Renal cortical epithelial cell (primary cell): ENCODE measurements around the gene MYADML2. TPM values are rescaled to one million over a fixed set of nuclear protein-coding genes. Genes with fewer than 3 reads are reported as not detected.
A peak's percentile ranks its signal among the peaks of the same experiment; 100 is the strongest.

ENCODE experiments used
- DNase-seq: peaks from one replicate; pipeline ENCODE4 v3.0.0-alpha.2; 2011; ENCODE audit warnings: low read depth
- total RNA-seq: library from RNA; depleted of rRNA; stranded (reverse); fragments of >200 nt; gene quantifications from 2 replicates; pipeline ENCODE4 v1.2.3, GENCODE V29; 2014

MYADML2 gene
- total RNA-seq, 1 donor from 2014 or later, result not detected

- DNase-seq, result no peak
Observed at GRCh38 chr17:81940538-81941483, 6.2 kb downstream of the MYADML2 start.

DNA sequence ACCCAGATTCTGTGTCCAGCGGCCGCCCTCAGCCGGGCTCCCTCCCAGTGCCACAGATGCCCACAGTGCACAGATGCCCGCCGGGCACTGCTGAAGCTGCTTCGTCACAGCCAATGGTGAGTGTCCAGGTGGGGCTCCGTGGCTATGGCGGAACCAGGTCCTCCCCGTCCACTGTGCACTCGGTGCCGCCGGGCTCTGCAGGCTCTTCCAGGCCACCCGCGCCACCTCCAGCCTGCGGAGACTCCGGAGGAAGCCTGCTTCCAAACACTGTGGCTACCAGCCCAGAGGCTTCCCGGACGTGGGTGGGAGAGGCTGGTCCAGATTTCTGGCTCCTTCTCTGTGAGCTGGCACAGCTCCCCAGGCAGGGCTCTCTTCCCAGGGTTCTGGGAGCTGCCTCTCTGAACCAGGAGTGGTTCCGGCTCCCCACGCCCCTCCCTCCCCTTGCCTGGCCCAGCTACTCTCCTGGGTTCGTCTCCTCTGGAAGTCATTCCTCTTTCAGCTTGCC lies 7.1 kb downstream of the MYADML2 start:
- DNase-seq, result no peak

DNA sequence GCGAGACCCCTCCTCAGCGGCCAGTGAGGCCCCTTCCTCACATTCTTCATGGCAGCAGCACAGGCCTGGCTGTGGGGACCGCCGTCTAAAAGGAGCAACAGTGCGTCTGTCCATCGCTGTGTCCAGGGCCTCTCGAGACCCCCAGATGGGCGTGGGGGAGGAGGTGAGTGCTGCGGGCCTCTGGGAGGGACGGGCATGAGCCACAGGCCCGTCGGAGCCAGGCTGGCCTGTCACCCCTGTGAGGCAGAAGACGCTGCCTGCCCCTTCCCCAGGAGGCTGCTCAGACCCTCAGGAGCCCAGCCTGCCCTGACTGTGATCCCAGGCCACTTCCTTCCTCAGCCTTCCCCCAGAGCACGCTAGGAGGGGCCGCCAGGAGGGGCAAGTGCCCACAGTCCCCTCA lies 7.8 kb downstream of the MYADML2 start:
- DNase-seq, result no peak

GRCh38 chr17:81935709-81936084 lies 11.3 kb downstream of the MYADML2 start:
- DNase-seq, result no peak

DNA sequence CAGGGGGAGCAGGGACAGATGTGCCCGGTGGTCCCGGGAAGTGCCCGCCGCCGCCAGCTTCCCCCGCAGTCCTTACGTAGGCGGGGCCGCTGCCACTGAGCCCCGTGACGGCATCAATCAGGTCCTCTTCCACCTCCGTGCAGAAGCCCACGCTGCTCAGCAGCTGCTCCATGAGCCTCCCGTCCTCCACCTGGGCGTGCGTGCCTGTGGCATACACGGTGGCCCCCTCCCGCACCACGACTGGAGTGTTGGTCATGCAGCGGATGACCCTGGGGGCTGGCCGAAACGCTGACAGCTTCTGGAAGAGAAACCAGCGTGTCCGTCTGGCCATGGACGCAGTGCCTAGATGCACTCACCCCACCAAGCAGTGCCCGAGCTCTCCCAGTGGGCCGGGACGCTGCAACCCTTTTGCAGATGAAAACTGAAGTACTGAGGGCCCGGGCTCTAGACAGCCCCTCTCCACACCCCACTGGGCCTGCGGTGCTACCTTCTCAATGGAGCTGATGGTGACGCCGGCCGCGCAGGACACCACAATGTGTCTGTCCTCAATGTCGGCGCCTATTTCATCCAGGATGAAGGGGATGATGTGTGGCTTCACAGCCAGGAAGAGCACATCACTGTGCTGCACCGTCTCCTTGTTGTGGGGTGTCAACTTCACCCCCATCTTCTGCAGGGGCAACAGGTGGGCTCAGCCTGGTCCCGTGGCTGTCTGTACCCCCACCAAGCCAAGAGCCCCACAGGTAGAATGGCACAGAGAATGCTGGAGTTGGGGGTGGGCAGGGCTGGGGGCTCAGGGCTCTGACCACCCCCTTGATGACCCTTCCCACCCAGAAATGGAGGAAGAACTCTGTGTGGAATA lies 12.0 kb downstream of the MYADML2 start:
- DNase-seq, result no peak

DNA sequence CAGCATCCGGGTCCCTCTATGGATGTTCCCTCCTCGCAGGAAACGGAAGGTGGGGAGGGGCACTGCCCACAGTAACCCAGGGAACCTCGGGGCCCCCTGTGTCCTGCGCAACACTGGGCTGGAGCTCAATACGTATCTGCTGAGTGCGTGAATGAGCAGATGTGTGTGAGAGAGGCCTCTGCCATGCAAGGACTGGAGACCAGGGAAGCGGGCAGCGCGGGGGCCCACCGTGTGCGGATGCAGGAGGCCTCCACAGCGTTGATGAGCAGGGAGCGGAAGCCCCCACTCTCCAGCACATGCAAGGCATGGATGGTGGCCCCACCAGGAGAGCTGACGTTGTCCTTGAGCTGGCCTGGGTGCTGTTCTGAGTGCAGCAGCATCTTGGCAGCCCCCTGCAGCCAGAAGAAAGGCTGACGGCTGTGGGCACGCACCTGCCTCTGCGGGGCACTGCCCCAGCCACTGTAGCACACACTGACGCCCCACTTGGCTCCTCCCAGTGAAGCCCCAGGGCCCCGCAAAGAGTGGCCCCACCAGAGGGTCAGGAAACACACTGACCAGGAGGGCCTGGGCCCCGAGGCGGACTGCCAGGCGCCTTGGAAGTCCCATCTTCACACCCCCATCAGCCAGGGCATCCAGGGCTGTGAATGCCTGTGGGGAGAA lies 12.8 kb downstream of the MYADML2 start:
- DNase-seq, result no peak

DNA sequence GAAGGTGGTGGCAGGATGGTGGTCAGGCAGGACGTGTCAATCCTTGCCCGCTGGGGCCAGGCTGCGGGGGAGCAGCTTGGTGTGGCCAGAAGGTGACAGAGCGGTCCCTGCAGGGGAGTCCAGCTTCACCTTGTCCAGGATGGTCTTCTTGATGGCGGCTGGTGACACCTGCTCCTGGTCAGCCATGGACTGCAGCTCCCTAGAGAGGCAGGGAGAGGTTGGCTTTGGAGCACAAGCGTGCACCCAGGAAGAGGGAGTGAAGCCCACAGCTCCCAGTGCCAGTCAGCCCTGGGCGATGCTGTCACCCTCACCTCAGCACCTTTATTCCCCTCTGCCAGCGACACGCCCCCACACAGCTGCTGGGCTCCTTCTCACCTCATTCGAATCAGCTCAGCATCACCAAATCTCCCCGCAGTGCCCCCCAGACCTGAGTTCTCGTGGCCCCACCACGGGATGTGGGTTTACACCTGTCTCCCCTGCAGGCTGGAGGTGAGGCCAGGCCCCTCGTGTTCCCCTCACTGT lies 13.8 kb downstream of the MYADML2 start:
- DNase-seq, result no peak

DNA sequence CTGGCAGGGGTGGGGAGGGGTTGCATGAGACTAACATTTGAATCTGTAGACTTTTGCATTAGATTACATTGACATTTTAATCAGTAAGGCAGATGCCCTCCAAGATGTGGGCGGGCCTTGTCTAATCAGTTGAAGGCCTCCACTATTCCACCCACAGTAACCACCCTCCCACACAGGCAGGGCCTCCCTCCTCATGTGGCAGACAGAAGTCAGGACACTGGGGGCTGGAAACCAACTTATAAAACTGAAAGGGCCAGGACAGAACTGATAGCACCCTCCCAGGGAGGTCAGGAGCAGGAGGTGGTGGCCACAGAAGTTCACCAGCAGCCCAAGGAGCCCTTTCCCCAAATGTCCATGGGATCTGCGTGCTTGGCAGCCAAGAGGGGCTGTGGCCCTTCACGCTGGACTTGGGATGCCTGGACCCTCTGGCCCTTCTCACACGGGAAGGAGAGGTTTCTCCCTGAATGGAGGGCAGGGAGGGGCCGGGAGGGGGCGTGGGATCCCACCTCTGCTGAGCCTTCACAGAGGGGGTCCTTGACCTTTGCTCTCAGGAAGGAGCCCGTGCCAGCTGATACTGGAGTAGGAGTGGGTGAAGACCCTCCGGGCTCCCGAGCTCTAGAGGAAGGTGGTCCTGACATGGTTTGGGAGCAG lies 14.6 kb downstream of the MYADML2 start:
- DNase-seq, result no peak

- DNase-seq, result no peak
Observed at GRCh38 chr17:81931557-81932332, 15.3 kb downstream of the MYADML2 start.

DNA sequence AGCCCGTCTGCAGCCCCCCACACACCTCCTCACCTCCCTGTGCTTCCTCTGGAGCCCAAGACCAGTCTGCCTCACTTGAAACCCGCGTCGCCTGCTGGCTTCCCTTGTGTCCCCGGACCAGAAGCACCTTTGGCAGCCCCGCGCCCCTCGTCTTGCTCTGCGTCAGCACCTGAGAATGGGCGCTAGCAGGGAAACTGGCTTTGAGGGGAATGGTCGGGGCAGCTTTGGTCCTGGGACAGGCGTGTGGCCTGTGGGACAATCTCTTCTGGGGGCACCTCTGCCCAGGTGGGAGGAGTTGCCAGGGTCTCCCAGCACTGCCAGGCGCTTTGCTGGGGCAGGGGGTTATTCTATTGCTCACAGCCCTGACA lies 15.9 kb downstream of the MYADML2 start:
- DNase-seq, result no peak

DNA sequence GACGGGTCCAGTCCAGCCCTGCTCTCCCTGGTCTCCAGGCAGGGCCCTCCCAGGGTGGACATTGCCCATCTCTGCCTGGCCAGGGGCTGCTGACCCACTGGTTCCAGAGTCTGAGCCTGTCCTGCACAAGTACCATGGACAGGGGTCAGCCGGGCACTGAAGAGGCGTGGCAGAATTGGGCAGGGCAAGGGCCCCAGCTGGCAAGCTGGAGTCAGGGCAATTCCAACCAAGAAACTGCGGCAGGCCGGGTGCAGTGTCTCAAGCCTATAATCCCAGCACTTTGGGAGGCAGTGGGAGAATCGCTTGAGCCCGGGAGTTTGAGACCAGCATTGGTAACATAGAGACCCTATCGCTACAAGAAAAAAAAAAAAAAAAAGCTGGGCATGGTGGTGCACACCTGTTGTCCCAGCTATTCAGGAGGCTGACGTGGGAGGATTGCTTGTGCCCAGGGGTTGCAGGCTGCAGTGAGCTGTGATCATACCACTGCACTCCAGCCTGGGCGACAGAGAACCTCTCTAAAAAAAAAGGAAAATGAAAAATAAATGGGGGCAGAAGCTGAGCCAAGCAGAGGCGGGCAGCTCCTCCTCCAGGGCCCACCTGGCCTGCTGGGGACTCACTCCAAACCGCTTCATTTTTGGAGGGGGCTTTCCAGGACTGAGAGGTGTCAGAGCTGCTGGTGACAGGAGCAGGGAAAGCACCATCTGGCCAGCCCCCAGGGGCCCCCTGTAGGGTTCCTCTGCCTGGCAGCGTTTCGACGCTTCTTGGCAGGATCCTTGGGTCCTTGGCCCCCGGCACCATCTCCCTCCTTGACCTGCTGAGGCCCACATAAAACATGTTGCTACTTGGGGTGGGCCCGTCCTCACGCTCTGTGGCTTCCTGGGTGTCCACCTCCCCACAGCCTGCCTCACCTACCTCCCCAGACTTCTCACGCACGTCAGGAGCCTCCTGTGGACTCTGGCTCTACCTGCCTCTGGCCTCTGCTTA lies 16.6 kb downstream of the MYADML2 start:
- no peak for DNase-seq

DNA sequence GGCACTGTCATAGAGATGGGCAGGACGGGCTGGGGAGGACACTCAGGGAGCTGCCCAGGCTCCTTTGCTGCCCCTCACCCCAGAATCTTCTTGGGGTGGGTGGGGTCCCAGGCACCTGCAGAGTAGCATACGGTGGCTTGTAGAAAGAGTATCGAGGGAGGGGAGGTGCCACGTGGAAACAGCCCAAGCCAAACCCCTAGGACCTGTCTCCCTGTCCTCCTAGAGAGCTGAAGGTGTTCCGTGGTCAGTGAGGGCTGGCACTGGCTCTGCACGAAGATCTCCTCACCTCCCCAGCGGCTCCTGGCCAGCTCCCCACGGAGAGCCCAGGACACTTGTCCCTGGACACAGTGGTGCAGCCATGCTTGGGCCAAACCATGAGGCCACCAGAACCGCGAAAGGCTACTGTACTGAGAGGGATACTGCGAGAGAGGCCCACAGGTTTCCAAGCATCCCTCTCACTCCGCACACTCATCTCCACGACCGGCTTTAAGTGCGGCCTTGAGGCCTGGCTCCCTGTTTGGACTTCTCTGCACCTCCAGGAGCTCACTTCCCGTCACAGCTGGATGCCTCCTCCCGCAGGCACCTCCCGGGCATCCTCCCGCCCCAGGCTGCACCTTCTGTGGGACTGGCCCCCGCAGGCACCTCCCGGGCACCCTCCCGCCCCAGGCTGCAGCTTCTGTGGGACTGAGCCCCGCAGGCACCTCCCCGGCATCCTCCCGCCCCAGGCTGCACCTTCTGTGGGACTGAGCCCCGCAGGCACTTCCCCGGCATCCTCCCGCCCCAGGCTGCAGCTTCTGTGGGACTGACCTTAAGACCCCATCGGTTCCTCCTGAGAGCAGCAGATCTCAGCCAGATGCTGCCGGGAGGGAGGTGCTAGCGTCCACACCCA lies 17.5 kb downstream of the MYADML2 start:
- no peak for DNase-seq

- no peak for DNase-seq
Observed at GRCh38 chr17:81928544-81929252, 18.3 kb downstream of the MYADML2 start.

GRCh38 chr17:81927653-81928543 lies 19.1 kb downstream of the MYADML2 start, which contains the start of gene MAFG:
TSS of gene MAFG (minus strand) at chr17:81927735. CDS start at chr17:81923185, 4,550 bp downstream.
- DNase-seq, result peak; percentile 67

GRCh38 chr17:81927152-81927652 lies 19.8 kb downstream of the MYADML2 start:
- no peak for DNase-seq
